KMS-11 (cell line): Measurements from ENCODE around the gene EEA1.
A peak's percentile ranks its signal among the peaks of the same experiment; 100 is the strongest.

Experiments used
- H2AFZ ChIP-seq: fragments of 200-600 bp; sonication (generic); 2 replicates; pipeline ENCODE4 v1.6.1; 2016; ENCODE audit warnings: antibody characterized with exemption, mixed run types, low read depth
- H3K27ac ChIP-seq: fragments of 200-600 bp; sonication (generic); 2 replicates; pipeline ENCODE4 v1.6.1; 2016; ENCODE audit warnings: mild to moderate bottlenecking, mixed run types
- H3K27me3 ChIP-seq: fragments of 200-600 bp; sonication (generic); 2 replicates; pipeline ENCODE4 v1.6.1; 2017; ENCODE audit warnings: mild to moderate bottlenecking, low read depth, mixed run types, moderate library complexity; ENCODE audit not compliant: insufficient read depth
- H3K36me3 ChIP-seq: fragments of 200-600 bp; sonication (generic); 2 replicates; pipeline ENCODE4 v1.6.1; 2017; ENCODE audit warnings: mild to moderate bottlenecking, mixed run types; ENCODE audit not compliant: insufficient read depth
- H3K4me1 ChIP-seq: fragments of 200-600 bp; sonication (generic); 2 replicates; pipeline ENCODE4 v1.6.1; 2016; ENCODE audit warnings: mild to moderate bottlenecking, low read depth, mixed run types; ENCODE audit not compliant: poor library complexity, severe bottlenecking
- H3K4me2 ChIP-seq: fragments of 200-600 bp; sonication (generic); 2 replicates; pipeline ENCODE4 v1.7.0; 2016; ENCODE audit warnings: mild to moderate bottlenecking, mixed run types
- H3K4me3 ChIP-seq: fragments of 200-600 bp; sonication (generic); IDR thresholded peaks from 2 replicates; pipeline ENCODE4 v1.6.1; 2017; ENCODE audit warnings: low read depth, low read length, mixed read lengths; ENCODE audit not compliant: insufficient read depth
- H3K79me2 ChIP-seq: fragments of 200-600 bp; sonication (generic); 2 replicates; pipeline ENCODE4 v1.6.1; 2016; ENCODE audit warnings: low read depth, mixed run types; ENCODE audit not compliant: insufficient read depth
- H3K9ac ChIP-seq: fragments of 200-600 bp; sonication (generic); 2 replicates; pipeline ENCODE4 v1.6.1; 2016; ENCODE audit warnings: mild to moderate bottlenecking, mixed run types
- H4K20me1 ChIP-seq: fragments of 200-600 bp; sonication (generic); 2 replicates; pipeline ENCODE4 v1.6.1; 2016; ENCODE audit warnings: mild to moderate bottlenecking, mixed run types; ENCODE audit not compliant: insufficient read depth
- TF ChIP-seq, protein P1 (sequence below): fragments of 200-600 bp; sonication (generic); conservative IDR thresholded peaks from 2 replicates; pipeline ENCODE4 v1.6.1; 2017; ENCODE audit warnings: low read depth, mild to moderate bottlenecking, antibody characterized with exemption, low read length, moderate library complexity, mixed read lengths

Gene EEA1

GRCh38 chr12:92943482-92944250 lies 14.6 kb upstream of the EEA1 start:
- no peaks in the 10 kb centered on the region for H4K20me1 ChIP-seq
- H3K4me3 ChIP-seq = no peak overlapping the region
- H2AFZ ChIP-seq = 0 out of 2 replicates have a peak overlapping the region, but pooled peaks have one; percentile 16
- H3K36me3 ChIP-seq = no peaks in the 10 kb centered on the region
- TF ChIP-seq, protein P1, sequence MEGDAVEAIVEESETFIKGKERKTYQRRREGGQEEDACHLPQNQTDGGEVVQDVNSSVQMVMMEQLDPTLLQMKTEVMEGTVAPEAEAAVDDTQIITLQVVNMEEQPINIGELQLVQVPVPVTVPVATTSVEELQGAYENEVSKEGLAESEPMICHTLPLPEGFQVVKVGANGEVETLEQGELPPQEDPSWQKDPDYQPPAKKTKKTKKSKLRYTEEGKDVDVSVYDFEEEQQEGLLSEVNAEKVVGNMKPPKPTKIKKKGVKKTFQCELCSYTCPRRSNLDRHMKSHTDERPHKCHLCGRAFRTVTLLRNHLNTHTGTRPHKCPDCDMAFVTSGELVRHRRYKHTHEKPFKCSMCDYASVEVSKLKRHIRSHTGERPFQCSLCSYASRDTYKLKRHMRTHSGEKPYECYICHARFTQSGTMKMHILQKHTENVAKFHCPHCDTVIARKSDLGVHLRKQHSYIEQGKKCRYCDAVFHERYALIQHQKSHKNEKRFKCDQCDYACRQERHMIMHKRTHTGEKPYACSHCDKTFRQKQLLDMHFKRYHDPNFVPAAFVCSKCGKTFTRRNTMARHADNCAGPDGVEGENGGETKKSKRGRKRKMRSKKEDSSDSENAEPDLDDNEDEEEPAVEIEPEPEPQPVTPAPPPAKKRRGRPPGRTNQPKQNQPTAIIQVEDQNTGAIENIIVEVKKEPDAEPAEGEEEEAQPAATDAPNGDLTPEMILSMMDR = no peak
- H3K4me1 ChIP-seq = peaks cover 26% of the 10 kb centered on the region
- peak overlapping the region; percentile 41; the same call in 1 of the 2 replicates for H3K27ac ChIP-seq
- no peaks in the 10 kb centered on the region for H3K27me3 ChIP-seq
- H3K79me2 ChIP-seq = no peaks in the 10 kb centered on the region
- no peak overlapping the region for H3K9ac ChIP-seq
- peak overlapping the region; percentile 30; the same call in 1 of the 2 replicates for H3K4me2 ChIP-seq

DNA sequence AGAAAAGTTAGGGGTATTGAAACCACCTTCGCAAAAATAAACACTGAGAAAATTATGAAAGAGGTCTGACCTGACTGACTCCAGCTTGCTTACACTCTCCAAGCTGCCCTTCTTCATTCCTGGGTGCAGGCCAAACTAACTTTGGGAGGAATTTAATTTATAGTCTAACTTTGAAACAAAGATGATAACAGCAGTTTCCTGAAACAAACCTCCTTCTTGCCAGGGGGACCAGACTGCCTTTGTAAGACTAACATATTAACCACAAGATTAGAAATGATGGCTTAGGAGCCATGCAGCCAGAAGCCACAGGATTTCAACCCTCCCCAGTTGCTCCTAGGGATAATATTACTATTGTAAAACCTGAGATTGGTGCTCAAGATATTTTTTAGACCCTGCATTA lies 13.8 kb upstream of the EEA1 start:
- Histone ChIP-seq H3K9ac (no peak overlapping the region), H3K36me3 (no peaks in the 10 kb centered on the region), H3K27me3 (no peaks in the 10 kb centered on the region), H2AFZ (no peak overlapping the region), H4K20me1 (no peaks in the 10 kb centered on the region), H3K4me3 (no peak overlapping the region), H3K27ac (no peak overlapping the region), H3K4me1 (peaks cover 26% of the 10 kb centered on the region), H3K79me2 (no peaks in the 10 kb centered on the region), H3K4me2 (no peak overlapping the region)
- TF ChIP-seq, protein P1 = no peak

GRCh38 chr12:92939116-92939515 lies 10.0 kb upstream of the EEA1 start:
- H3K9ac ChIP-seq = no peak overlapping the region
- H3K27me3 ChIP-seq = no peaks in the 10 kb centered on the region
- TF ChIP-seq, protein P1 = no peak
- no peaks in the 10 kb centered on the region for H3K79me2 ChIP-seq
- H3K36me3 ChIP-seq = no peaks in the 10 kb centered on the region
- no peak overlapping the region for H2AFZ ChIP-seq
- H3K4me1 ChIP-seq = peaks cover 16% of the 10 kb centered on the region
- H3K4me2 ChIP-seq = no peak overlapping the region
- no peaks in the 10 kb centered on the region for H4K20me1 ChIP-seq
- no peak overlapping the region for H3K4me3 ChIP-seq
- H3K27ac ChIP-seq = no peak overlapping the region

DNA sequence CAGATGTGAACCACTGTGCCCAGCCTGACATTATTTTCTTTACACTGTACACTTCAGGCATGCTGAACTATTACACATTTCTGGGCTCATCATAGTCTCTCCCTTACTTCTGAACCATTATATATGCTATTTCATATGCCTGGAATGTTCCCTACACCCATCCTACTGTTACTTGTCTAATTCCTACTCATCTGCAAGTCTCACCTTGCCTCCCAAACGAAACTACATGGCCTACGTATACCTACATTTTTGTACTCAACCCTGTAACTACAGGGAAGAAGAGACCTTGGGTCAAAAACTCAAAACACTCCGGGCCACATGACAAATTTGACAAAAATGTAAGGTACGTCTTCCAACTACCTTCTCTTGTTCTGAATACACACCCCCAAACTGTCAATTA lies 9.5 kb upstream of the EEA1 start:
- H3K27me3 ChIP-seq = no peaks in the 10 kb centered on the region
- H3K4me2 ChIP-seq = no peak overlapping the region
- H3K4me1 ChIP-seq = peaks cover 11% of the 10 kb centered on the region
- H3K36me3 ChIP-seq = no peaks in the 10 kb centered on the region
- no peak overlapping the region for H3K4me3 ChIP-seq
- TF ChIP-seq, protein P1 = no peak
- no peak overlapping the region for H3K27ac ChIP-seq
- H4K20me1 ChIP-seq = no peaks in the 10 kb centered on the region
- no peak overlapping the region for H2AFZ ChIP-seq
- H3K9ac ChIP-seq = no peak overlapping the region
- no peaks in the 10 kb centered on the region for H3K79me2 ChIP-seq
